HG03025 (cell line): ENCODE results near the gene TUBB4A.
"Not testable (repeated sequence)": the region's sequence is repeated elsewhere in the genome, so short reads cannot be mapped to it uniquely, and the experiment has no call there.

Experiments
- ATAC-seq: cut with Tn5 transposase; IDR thresholded peaks from one replicate; pipeline ENCODE4 v1.9.1; 2021; ENCODE audit warnings: mild to moderate bottlenecking, moderate library complexity; ENCODE audit not compliant: unreplicated experiment, low FRiP score

The TUBB4A gene

DNA sequence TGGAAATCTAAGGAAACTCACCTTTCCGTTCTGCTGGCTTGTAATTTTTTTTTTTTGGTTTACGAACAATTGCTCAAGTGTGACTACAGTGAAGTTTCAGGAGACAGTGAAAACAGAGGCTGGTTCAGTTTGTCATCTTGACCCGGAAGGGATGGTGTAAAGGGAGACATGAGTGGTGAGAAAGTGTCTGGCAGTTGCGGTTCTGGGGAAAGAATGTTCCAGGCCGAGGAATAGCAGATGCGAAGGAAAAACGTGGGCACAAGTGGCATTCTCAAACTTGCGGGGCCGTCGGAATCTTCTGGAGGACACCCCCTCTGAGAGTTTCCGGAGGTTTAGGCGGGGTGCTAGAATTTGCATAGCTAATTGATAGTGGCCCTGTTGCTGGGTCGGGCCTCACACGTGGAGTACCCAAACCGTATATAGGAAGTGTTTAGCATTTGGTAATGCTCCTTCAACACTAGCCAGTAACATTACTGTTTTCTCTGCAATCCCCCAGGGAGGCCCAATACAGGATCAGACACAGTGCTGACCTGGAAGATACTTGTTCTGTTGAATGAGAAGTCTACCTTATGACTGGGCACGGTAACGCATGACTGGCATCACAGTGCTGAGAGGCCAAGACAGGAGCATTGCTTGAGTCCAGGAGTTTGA, 25.9 kb upstream of the TUBB4A start:
- ATAC-seq = peak; percentile 33

GRCh38 chr19:6524311-6524710, 22.2 kb upstream of the TUBB4A start:
- no peak for ATAC-seq

GRCh38 chr19:6522712-6523111, 20.6 kb upstream of the TUBB4A start:
- no peak for ATAC-seq

- ATAC-seq = no peak
Observed at GRCh38 chr19:6521718-6522646, 19.9 kb upstream of the TUBB4A start.

DNA sequence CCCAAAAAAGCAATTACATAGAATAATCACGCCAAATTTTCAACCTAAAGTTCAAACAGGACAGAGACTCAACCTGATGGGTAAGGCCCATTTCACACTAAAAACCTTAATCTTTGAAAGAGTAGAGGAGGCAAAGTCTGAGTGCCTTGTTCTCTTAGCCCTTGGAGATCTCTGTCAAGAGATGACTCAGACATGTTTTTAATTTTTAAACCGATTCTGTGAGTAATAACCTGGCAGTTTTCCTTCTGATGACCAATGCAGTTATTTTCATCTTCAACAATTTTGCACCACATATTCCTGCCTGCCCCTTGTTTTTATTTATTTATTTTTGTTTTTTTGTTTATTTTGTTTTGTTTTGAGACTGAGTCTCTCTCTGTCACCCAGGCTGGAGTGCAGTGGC, 17.2 kb upstream of the TUBB4A start:
- ATAC-seq = no peak

DNA sequence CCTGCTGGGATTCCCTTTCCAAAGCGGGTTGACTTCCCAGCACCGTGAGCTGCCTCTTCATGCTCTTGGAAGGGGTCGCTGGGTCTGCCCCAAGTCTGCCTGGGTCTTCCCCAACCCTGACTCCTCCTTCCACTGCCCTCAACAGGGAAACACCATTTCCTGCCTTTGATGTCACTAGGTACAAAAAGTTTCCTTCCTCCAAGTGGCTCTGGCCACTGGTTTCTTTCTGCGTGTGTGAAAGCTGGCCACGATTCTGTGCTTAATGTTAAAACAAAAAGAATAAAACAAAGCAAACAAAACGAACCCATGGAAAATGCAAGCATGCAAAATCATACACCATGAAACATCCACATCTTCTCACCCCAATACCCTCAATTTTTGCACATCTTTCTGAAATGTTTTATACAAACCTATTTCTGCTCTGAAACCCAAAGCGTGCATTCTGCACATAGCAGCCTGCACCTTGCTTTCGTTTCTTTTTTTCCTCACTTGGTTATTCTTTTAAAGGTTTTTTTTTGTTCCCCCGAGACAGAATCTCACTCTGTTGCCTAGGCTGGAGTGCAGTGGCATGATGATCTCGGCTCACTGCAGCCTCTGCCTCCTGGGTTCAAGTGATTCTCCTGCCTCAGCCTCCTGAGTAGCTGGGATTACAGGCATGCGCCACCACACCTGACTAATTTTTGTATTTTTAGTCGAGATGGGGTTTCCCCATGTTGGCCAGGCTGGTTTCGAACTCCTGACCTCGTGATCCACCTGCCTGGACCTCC, 16.2 kb upstream of the TUBB4A start:
- ATAC-seq = no peak

- ATAC-seq = no peak
Observed at GRCh38 chr19:6516659-6517291, 14.7 kb upstream of the TUBB4A start.

GRCh38 chr19:6516018-6516658, 14.0 kb upstream of the TUBB4A start:
- no peak for ATAC-seq

- ATAC-seq = no peak
Observed at GRCh38 chr19:6514926-6515544, 12.9 kb upstream of the TUBB4A start.

- no peak for ATAC-seq
Observed at GRCh38 chr19:6514089-6514488, 12.0 kb upstream of the TUBB4A start.

GRCh38 chr19:6510618-6511017, 8.5 kb upstream of the TUBB4A start:
- no peak for ATAC-seq

GRCh38 chr19:6509118-6509971, 7.2 kb upstream of the TUBB4A start:
- no peak for ATAC-seq

- ATAC-seq = not testable (repeated sequence)
Observed at GRCh38 chr19:6508028-6508771, 6.1 kb upstream of the TUBB4A start.

GRCh38 chr19:6503407-6504201, 1.5 kb upstream of the TUBB4A start:
- ATAC-seq = no peak

- no peak for ATAC-seq
Observed at GRCh38 chr19:6500837-6501739, 1.0 kb downstream of the TUBB4A start.

GRCh38 chr19:6499052-6499790, 2.9 kb downstream of the TUBB4A start:
- no peak for ATAC-seq
